ENCODE results near the gene CDKAL1.
"Not testable (repeated sequence)": the region's sequence is repeated elsewhere in the genome, so short reads cannot be mapped to it uniquely, and the experiment has no call there.

The CDKAL1 gene

GRCh38 chr6:20806669-20807068 lies 272.4 kb downstream of the CDKAL1 start:
- no peak for FAIRE-seq

GRCh38 chr6:20808439-20808838 lies 274.2 kb downstream of the CDKAL1 start:
- FAIRE-seq: no peak

GRCh38 chr6:20808924-20809323 lies 274.7 kb downstream of the CDKAL1 start:
- no peak for FAIRE-seq

GRCh38 chr6:20810727-20811108 lies 276.5 kb downstream of the CDKAL1 start:
- FAIRE-seq: no peak

GRCh38 chr6:20811109-20811761 lies 277.0 kb downstream of the CDKAL1 start:
- no peak for FAIRE-seq

- FAIRE-seq: no peak
Measured at GRCh38 chr6:20812776-20813175, 278.5 kb downstream of the CDKAL1 start.

GRCh38 chr6:20814494-20814893 lies 280.2 kb downstream of the CDKAL1 start:
- FAIRE-seq: no peak

GRCh38 chr6:20816126-20816525 lies 281.9 kb downstream of the CDKAL1 start:
- no peak for FAIRE-seq

- FAIRE-seq: no peak
Measured at GRCh38 chr6:20817806-20818320, 283.6 kb downstream of the CDKAL1 start.

GRCh38 chr6:20819774-20820400 lies 285.6 kb downstream of the CDKAL1 start:
- FAIRE-seq: no peak

- no peak for FAIRE-seq
Measured at GRCh38 chr6:20826378-20826777, 292.1 kb downstream of the CDKAL1 start.

- no peak for FAIRE-seq
Measured at GRCh38 chr6:20827798-20828197, 293.5 kb downstream of the CDKAL1 start.

- no peak for FAIRE-seq
Measured at GRCh38 chr6:20830576-20830975, 296.3 kb downstream of the CDKAL1 start.

- not testable (repeated sequence) for FAIRE-seq
Measured at GRCh38 chr6:20831251-20831650, 297.0 kb downstream of the CDKAL1 start.

GRCh38 chr6:20833881-20834515 lies 299.7 kb downstream of the CDKAL1 start:
- FAIRE-seq: no peak

GRCh38 chr6:20835315-20836010 lies 301.2 kb downstream of the CDKAL1 start:
- no peak for FAIRE-seq

- FAIRE-seq: no peak
Measured at GRCh38 chr6:20837189-20837588, 302.9 kb downstream of the CDKAL1 start.

GRCh38 chr6:20838113-20838512 lies 303.9 kb downstream of the CDKAL1 start:
- FAIRE-seq: no peak

GRCh38 chr6:20839630-20840029 lies 305.4 kb downstream of the CDKAL1 start:
- FAIRE-seq: no peak

- FAIRE-seq: no peak
Measured at GRCh38 chr6:20840675-20841074, 306.4 kb downstream of the CDKAL1 start.

GRCh38 chr6:20841806-20842205 lies 307.5 kb downstream of the CDKAL1 start:
- no peak for FAIRE-seq

GRCh38 chr6:20845592-20845991 lies 311.3 kb downstream of the CDKAL1 start:
- FAIRE-seq: no peak

GRCh38 chr6:20846602-20847028 lies 312.4 kb downstream of the CDKAL1 start:
- FAIRE-seq: no peak
